ENCODE data around the gene TRIM39.

DNA sequence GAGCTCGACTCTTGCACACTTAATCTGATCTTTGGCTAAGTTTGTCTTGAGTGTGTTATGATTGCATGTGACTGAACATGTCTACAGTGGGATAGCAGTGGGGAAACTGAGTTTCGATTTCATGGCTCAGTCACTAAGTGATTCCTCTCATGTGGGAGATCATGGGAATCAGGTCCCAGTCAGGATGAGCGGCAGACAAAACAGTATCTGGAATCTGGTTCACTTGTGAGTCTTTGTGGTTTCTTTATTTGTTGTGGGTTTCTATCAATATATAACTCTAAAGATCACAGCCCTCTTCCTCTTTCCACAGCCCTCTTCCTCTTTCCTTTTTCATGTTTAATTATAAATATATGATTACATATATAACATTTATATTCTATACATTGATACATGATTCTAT, 22.2 kb downstream of the TRIM39 start:
- TF ChIP-seq, protein P1, sequence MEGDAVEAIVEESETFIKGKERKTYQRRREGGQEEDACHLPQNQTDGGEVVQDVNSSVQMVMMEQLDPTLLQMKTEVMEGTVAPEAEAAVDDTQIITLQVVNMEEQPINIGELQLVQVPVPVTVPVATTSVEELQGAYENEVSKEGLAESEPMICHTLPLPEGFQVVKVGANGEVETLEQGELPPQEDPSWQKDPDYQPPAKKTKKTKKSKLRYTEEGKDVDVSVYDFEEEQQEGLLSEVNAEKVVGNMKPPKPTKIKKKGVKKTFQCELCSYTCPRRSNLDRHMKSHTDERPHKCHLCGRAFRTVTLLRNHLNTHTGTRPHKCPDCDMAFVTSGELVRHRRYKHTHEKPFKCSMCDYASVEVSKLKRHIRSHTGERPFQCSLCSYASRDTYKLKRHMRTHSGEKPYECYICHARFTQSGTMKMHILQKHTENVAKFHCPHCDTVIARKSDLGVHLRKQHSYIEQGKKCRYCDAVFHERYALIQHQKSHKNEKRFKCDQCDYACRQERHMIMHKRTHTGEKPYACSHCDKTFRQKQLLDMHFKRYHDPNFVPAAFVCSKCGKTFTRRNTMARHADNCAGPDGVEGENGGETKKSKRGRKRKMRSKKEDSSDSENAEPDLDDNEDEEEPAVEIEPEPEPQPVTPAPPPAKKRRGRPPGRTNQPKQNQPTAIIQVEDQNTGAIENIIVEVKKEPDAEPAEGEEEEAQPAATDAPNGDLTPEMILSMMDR (IDR thresholded peaks at IDR 0.05), result no peak
- no peak for TF ChIP-seq POLR2A (IDR thresholded peaks at IDR 0.05)
